ENCODE results near the gene IGSF5.

IGSF5 gene

DNA sequence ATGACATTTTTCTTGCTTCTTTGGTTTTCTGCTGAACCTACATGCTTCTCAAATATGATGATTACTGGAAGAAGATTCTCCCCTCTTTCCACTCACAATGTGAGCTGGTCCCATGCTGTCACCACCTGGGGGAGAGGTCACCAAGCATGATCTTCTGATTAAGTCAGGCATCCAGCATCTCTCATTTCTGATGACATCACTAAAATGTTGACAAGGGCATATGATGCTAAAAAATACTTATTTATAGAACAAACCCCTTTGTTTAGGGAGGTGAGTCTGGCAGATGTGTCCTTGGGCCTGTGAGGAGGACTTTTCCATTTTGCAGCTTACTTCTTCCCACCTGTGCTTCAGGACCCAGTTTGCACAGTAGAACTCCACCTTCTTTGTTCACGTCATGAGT, 80.3 kb downstream of the IGSF5 start:
- no peak for DNase-seq (ENCODE audit: low read depth)

GRCh38 chr21:39834543-39834942, 89.6 kb downstream of the IGSF5 start:
- no peak for DNase-seq (ENCODE audit: low read depth)

DNA sequence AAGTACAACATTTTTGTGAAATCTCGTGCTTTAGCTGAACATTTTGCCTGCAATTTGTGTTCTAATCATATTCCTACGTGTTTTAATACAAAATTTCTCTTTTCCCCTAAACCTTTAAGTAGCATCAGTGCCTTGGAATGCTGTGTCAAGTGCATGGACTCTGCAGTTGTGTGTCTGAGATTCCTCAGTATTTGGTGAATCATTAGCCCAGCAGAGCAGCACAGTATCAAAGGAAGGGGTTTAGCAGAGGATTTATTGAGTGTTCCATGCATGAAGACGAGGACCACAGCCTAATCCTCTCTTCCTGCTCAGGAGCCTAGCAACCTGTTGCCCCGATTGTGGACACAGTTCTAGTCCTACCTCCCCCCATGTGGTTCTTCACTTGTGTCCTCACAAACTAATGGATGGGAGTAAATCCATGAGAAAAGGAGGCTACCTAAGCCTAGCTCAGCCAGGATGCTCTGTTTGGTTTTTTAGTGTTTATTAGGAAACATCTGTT, 92.9 kb downstream of the IGSF5 start:
- DNase-seq (ENCODE audit: low read depth): no peak

- no peak for DNase-seq (ENCODE audit: low read depth)
These were observed 95.6 kb downstream of the IGSF5 start for GRCh38 chr21:39840373-39841097.

DNA sequence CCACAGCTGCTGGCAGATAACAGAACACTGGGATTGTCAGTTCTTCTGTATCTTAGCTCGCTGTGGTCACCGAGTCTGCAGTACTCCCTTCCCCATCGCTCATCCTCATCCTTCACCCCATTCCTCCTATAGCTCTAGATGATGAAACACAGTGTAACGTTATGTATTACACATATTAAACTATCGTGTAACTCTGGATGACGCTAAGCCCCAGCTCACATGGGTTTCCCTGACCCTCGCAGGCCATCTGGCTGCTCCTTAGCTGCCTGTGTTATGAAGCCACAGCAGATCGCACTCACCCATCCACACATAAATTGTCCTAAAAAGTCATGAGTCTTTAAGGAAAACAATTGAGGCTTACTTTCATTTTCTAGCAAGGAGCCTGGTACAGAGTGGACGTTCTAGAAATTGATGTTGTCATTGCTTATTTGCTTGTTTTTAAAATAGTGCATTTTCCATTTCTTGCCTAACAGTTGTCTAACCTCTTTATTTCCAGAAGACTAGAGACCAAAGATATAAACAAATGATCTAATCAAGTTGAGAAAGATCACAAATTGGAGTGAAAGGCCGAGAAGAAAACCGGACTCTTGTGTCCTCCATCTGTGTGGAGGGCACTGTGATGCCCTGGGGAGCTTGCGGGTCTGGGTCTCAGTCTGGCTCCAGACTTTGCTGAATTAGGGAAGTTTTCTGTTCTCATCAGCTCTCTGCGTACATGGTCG, 97.9 kb downstream of the IGSF5 start:
- DNase-seq (ENCODE audit: low read depth): no peak

DNA sequence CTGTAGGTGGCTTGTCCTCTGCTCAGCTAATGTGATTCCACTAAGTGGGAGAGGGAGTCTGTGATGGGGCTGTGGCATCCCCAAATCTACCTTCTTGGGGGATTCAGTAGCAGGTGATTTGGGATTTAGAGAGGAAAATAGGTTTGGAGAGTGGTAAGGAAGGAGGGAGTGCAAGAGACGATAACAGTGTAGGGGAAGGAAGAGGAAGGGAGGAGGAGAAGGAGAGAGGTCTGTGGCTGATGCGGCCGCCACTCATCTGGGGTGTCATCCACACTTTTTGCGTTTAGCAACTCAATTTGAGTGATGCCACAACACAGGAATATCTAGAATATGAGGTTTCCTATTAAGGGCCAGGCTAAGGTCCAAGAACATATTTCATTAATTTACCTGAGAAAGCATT, 98.5 kb downstream of the IGSF5 start:
- no peak for DNase-seq (ENCODE audit: low read depth)

- no peak for DNase-seq (ENCODE audit: low read depth)
These were observed 98.9 kb downstream of the IGSF5 start for GRCh38 chr21:39843916-39844315.

DNA sequence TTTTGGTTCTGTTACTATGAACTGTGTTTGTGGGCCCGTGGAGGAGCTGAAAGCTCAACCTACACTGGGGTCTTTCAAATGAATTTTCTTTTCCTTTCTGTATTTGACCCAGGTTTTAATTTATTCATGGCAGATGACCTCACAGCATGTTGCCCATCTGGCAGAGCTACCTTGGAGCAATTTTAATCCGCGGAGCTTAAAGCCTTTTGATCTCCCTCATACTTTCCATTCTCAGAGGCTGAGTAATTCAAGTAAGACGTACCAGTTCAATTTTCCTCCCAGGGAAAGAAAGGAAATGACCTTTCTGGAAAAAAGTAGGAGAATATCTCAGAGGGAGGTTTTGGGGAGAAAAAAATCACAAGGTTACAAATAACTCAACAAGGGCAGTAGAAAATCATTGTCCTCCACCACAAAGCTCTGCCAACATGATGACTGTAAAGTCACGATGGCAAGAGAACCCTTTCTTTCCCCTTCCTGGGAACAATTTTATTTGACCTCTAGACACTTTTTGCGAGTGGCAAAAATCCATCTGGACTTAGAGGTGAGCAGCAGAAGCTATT, 100.7 kb downstream of the IGSF5 start:
- DNase-seq (ENCODE audit: low read depth): peak; percentile 60

DNA sequence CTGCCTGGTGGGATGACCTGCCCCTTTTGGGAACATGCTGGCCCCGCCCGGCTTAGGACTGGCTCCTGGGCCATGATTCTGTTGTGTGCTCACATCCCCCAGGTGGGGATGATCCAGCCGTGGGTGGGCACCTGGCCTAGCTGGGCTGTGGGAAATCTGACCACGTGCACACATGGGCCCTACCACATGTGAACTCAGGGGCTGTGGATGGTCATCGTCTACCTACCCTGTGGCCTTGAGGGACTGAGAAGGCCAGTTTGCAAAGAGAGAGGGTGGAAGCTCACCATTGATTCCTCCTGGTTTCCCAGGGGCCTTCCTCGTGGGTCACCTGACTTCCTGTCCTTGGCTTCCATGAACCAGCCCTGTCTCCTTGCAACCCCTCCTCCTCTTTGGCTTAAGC, 102.9 kb downstream of the IGSF5 start:
- no peak for DNase-seq (ENCODE audit: low read depth)

- no peak for DNase-seq (ENCODE audit: low read depth)
These were observed 104.2 kb downstream of the IGSF5 start for GRCh38 chr21:39849014-39849655.

- no peak for DNase-seq (ENCODE audit: low read depth)
These were observed 105.3 kb downstream of the IGSF5 start for GRCh38 chr21:39850333-39850732.

- no peak for DNase-seq (ENCODE audit: low read depth)
These were observed 106.1 kb downstream of the IGSF5 start for GRCh38 chr21:39851002-39851618.
